ENCODE measurements around the gene SERGEF. TPM values are rescaled to one million over a fixed set of nuclear protein-coding genes. Genes with fewer than 3 reads are reported as not detected.

Gene SERGEF
- total RNA-seq, 3 donors from 2014 or later: 23.6 to 45.0 (median 23.8) TPM

- DNase-seq: no peak
- TF ChIP-seq CTCF (IDR thresholded peaks at IDR 0.05): no peak
- intact Hi-C loops (cut with DNase I, micrococcal nuclease): no loop called here
- Histone ChIP-seq H3K4me1 (ENCODE audit: low read depth) (no peaks in the 10 kb centered on the region), H3K9me3 (no peaks in the 10 kb centered on the region), H3K36me3 (ENCODE audit: low read depth) (no peaks in the 10 kb centered on the region), H3K4me3 (no peak overlapping the region)
- no peak for ATAC-seq
Observed at GRCh38 chr11:17861036-17861755, 151.7 kb downstream of the SERGEF start.

GRCh38 chr11:17859552-17859951 lies 153.3 kb downstream of the SERGEF start:
- no peak overlapping the region for H3K4me3 ChIP-seq
- no peak for DNase-seq
- H3K36me3 ChIP-seq (ENCODE audit: low read depth): no peaks in the 10 kb centered on the region
- intact Hi-C loops (cut with DNase I, micrococcal nuclease): no loop called here
- no peaks in the 10 kb centered on the region for H3K4me1 ChIP-seq (ENCODE audit: low read depth)
- ATAC-seq: no peak
- TF ChIP-seq CTCF (IDR thresholded peaks at IDR 0.05): no peak
- no peaks in the 10 kb centered on the region for H3K9me3 ChIP-seq

GRCh38 chr11:17855531-17856290 lies 157.1 kb downstream of the SERGEF start:
- H3K4me1 ChIP-seq (ENCODE audit: low read depth): no peaks in the 10 kb centered on the region
- DNase-seq (no peak), ATAC-seq (no peak)
- no peak for TF ChIP-seq CTCF (IDR thresholded peaks at IDR 0.05)
- intact Hi-C loops (cut with DNase I, micrococcal nuclease): no loop called here
- no peaks in the 10 kb centered on the region for H3K36me3 ChIP-seq (ENCODE audit: low read depth)
- no peak overlapping the region for H3K4me3 ChIP-seq
- no peaks in the 10 kb centered on the region for H3K9me3 ChIP-seq

- no peak for ATAC-seq
- no peak for TF ChIP-seq CTCF (IDR thresholded peaks at IDR 0.05)
- intact Hi-C loops (cut with DNase I, micrococcal nuclease): no loop called here
- Histone ChIP-seq H3K4me1 (ENCODE audit: low read depth) (no peaks in the 10 kb centered on the region), H3K9me3 (no peaks in the 10 kb centered on the region), H3K4me3 (no peak overlapping the region), H3K36me3 (ENCODE audit: low read depth) (no peaks in the 10 kb centered on the region)
- no peak for DNase-seq
Observed at GRCh38 chr11:17853280-17853679, 159.6 kb downstream of the SERGEF start.

- no peak for TF ChIP-seq CTCF (IDR thresholded peaks at IDR 0.05)
- intact Hi-C loops (cut with DNase I, micrococcal nuclease): no loop called here
- Histone ChIP-seq H3K36me3 (ENCODE audit: low read depth) (no peaks in the 10 kb centered on the region), H3K4me1 (ENCODE audit: low read depth) (no peaks in the 10 kb centered on the region), H3K4me3 (no peak overlapping the region), H3K9me3 (no peaks in the 10 kb centered on the region)
- ATAC-seq: no peak
- no peak for DNase-seq
Observed at GRCh38 chr11:17852246-17852645, 160.6 kb downstream of the SERGEF start.
